Measurements from ENCODE around the gene CMTM5.

The CMTM5 gene

DNA sequence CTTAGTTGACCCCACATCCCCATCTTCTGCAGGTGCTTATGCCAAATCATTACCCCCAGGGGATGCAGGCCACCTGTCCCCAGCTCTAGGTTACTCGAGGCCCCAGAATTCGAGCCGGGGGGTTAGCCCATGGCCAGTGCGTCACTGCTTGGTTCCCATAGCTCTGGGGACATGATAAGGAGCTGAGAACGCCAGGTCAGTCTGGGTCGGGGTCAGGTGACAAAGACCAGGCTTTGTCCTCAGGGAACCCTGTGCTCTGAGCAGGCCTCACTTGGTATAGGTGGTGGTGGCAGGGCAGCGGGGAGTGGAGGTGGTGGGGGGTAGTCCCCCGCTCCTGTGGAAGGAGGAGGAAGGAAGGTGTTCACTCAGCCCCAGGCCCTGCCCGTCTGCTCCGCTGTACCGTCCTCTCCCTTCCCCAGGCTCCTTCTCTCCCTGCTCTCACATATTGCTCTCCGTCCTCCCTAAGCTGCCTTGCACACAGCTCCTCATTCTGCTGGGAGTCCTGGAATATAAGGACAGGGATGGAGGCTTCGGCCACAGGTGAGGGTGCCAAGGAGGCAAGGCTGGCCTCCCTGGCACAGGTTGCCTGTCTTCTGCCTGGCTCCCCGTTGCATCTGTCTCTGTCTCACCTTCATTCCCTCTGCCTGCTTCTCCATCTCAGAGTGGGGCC lies 33.3 kb downstream of the CMTM5 start:
- no peak for TF ChIP-seq EZH2phosphoT487 (IDR thresholded peaks at IDR 0.05; ENCODE audit: borderline replicate concordance)
- TF ChIP-seq, protein P1, sequence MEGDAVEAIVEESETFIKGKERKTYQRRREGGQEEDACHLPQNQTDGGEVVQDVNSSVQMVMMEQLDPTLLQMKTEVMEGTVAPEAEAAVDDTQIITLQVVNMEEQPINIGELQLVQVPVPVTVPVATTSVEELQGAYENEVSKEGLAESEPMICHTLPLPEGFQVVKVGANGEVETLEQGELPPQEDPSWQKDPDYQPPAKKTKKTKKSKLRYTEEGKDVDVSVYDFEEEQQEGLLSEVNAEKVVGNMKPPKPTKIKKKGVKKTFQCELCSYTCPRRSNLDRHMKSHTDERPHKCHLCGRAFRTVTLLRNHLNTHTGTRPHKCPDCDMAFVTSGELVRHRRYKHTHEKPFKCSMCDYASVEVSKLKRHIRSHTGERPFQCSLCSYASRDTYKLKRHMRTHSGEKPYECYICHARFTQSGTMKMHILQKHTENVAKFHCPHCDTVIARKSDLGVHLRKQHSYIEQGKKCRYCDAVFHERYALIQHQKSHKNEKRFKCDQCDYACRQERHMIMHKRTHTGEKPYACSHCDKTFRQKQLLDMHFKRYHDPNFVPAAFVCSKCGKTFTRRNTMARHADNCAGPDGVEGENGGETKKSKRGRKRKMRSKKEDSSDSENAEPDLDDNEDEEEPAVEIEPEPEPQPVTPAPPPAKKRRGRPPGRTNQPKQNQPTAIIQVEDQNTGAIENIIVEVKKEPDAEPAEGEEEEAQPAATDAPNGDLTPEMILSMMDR (conservative IDR thresholded peaks at IDR 0.05; ENCODE audit: low read length) = no peak
- Histone ChIP-seq H3K36me3 (ENCODE audit: insufficient read depth, low read length) (no peaks in the 10 kb centered on the region), H2AFZ (ENCODE audit: low read length) (no peak overlapping the region), H3K4me3 (ENCODE audit: low read length, poor library complexity, severe bottlenecking) (no peak overlapping the region), H3K9ac (ENCODE audit: low read depth, low read length, poor library complexity, severe bottlenecking) (no peak overlapping the region), H3K27me3 (ENCODE audit: insufficient read depth, low read length, poor library complexity, severe bottlenecking) (no peaks in the 10 kb centered on the region), H4K20me1 (ENCODE audit: insufficient read depth, low read length, poor library complexity, severe bottlenecking) (no peaks in the 10 kb centered on the region), H3K4me1 (ENCODE audit: insufficient read depth, low read length, poor library complexity, severe bottlenecking) (no peaks in the 10 kb centered on the region), H3K9me3 (ENCODE audit: insufficient read depth, low read depth, low read length) (no peaks in the 10 kb centered on the region), H3K79me2 (ENCODE audit: insufficient read depth, low read length) (no peaks in the 10 kb centered on the region), H3K9me2 (replicated peaks; ENCODE audit: low read depth, low read length) (no peaks in the 10 kb centered on the region), H3K4me2 (ENCODE audit: low read depth, low read length, poor library complexity, severe bottlenecking) (no peak overlapping the region), H3F3A (ENCODE audit: low read depth) (no peaks in the 10 kb centered on the region)

DNA sequence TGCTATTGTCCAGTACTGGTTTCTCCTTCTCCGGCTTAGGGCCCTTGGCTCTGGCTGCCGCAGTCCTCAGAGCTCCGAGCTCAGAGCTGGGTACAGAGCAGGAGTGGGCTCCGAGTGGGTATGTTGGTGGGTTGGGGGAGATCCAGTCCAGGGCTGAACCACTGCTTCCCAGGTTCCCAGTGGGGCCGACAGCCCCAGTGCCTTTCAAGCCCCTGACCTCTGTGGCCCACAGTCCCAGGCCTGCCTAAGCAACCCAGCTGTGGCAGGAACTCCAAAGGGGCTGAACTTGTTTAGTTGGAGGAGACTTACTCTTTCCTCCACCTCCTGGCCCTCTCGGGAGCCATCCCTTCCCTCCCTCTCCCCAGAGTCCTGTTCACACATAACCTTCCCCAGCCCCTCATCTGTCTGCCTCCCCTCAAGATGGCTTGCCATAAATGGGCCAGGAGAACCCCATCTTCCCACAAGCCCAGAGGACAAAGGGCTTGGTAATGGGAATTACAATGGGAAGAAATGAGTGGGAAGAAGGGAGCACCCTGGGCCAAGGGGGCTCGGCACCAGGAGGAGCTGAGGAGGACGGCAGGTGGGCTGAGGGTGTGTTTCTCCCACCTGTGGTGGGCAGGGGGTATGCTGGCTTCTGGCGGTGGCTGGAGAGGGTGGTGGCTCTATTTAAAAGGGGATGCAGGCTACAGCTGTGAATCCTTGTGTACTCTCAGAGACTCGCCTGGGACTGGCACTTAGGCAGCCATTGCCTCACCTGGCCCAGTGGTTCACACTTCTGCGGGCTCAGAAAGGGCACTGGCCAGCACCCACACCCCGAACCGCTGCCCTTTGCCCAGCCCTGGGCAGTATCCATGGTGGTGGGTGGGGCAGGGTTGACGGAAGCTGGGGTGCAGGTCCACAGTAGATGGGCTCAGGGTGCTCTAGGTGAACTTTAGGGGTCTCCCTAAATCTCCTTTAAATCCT lies 35.0 kb downstream of the CMTM5 start:
- H3K4me1 ChIP-seq (ENCODE audit: insufficient read depth, low read length, poor library complexity, severe bottlenecking) = no peaks in the 10 kb centered on the region
- no peaks in the 10 kb centered on the region for H3K9me2 ChIP-seq (replicated peaks; ENCODE audit: low read depth, low read length)
- H3K9me3 ChIP-seq (ENCODE audit: insufficient read depth, low read depth, low read length) = no peaks in the 10 kb centered on the region
- no peaks in the 10 kb centered on the region for H3K36me3 ChIP-seq (ENCODE audit: insufficient read depth, low read length)
- no peaks in the 10 kb centered on the region for H3F3A ChIP-seq (ENCODE audit: low read depth)
- H3K9ac ChIP-seq (ENCODE audit: low read depth, low read length, poor library complexity, severe bottlenecking) = no peak overlapping the region
- H3K79me2 ChIP-seq (ENCODE audit: insufficient read depth, low read length) = no peaks in the 10 kb centered on the region
- H3K4me3 ChIP-seq (ENCODE audit: low read length, poor library complexity, severe bottlenecking) = no peak overlapping the region
- TF ChIP-seq, protein P1 (conservative IDR thresholded peaks at IDR 0.05; ENCODE audit: low read length) = no peak
- no peak for TF ChIP-seq EZH2phosphoT487 (IDR thresholded peaks at IDR 0.05; ENCODE audit: borderline replicate concordance)
- no peak overlapping the region for H2AFZ ChIP-seq (ENCODE audit: low read length)
- no peaks in the 10 kb centered on the region for H4K20me1 ChIP-seq (ENCODE audit: insufficient read depth, low read length, poor library complexity, severe bottlenecking)
- H3K4me2 ChIP-seq (ENCODE audit: low read depth, low read length, poor library complexity, severe bottlenecking) = no peak overlapping the region
- no peaks in the 10 kb centered on the region for H3K27me3 ChIP-seq (ENCODE audit: insufficient read depth, low read length, poor library complexity, severe bottlenecking)

DNA sequence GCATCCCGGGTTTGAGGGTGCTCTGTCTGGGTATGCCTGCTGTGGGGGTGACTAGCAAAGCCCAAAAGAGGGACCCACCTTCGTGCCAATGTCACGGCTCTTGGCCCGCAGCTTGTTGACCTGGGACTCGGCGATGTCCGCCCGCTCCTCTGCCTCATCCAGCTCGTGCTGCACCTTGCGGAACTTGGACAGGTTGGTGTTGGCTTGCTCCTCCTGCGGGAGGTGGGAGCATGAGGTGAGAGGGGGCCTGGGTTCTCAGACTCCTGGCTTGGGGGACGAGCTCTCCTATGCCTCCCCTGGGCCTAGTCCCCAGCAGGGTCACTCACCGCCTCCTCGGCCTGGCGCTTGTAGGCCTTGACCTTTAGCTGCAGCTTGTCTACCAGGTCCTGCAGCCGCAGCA lies 36.8 kb downstream of the CMTM5 start:
- Histone ChIP-seq H3K4me3 (ENCODE audit: low read length, poor library complexity, severe bottlenecking) (no peak overlapping the region), H3K9me2 (replicated peaks; ENCODE audit: low read depth, low read length) (no peaks in the 10 kb centered on the region), H3K9me3 (ENCODE audit: insufficient read depth, low read depth, low read length) (no peaks in the 10 kb centered on the region), H3K36me3 (ENCODE audit: insufficient read depth, low read length) (no peaks in the 10 kb centered on the region), H3K4me1 (ENCODE audit: insufficient read depth, low read length, poor library complexity, severe bottlenecking) (no peaks in the 10 kb centered on the region), H3K9ac (ENCODE audit: low read depth, low read length, poor library complexity, severe bottlenecking) (no peak overlapping the region), H3F3A (ENCODE audit: low read depth) (no peaks in the 10 kb centered on the region), H3K27me3 (ENCODE audit: insufficient read depth, low read length, poor library complexity, severe bottlenecking) (no peaks in the 10 kb centered on the region), H4K20me1 (ENCODE audit: insufficient read depth, low read length, poor library complexity, severe bottlenecking) (no peaks in the 10 kb centered on the region), H2AFZ (ENCODE audit: low read length) (no peak overlapping the region), H3K4me2 (ENCODE audit: low read depth, low read length, poor library complexity, severe bottlenecking) (no peak overlapping the region), H3K79me2 (ENCODE audit: insufficient read depth, low read length) (no peaks in the 10 kb centered on the region)
- TF ChIP-seq EZH2phosphoT487 (IDR thresholded peaks at IDR 0.05; ENCODE audit: borderline replicate concordance) = no peak
- TF ChIP-seq, protein P1 (conservative IDR thresholded peaks at IDR 0.05; ENCODE audit: low read length) = no peak

All from Loucy (cell line).